CD8-positive, alpha-beta memory T cell (primary cell): ENCODE measurements around the gene CHCHD6. TPM values are rescaled to one million over a fixed set of nuclear protein-coding genes. Genes with fewer than 3 reads are reported as not detected.

Experiments
- CTCF ChIA-PET: fragments of 350-600 bp; sonication (Branson Sonifier 250); formaldehyde crosslinking; loops from one replicate; lab custom pipeline; 2021; ENCODE audit warnings: antibody characterized with exemption; lab: Charles Lee
- POLR2A ChIA-PET: fragments of 350-600 bp; sonication (Branson Sonifier 250); formaldehyde crosslinking; loops from one replicate; lab custom pipeline; 2021; ENCODE audit warnings: antibody characterized with exemption; lab: Charles Lee
- DNase-seq, 5 donors: peaks; one replicate each; pipeline versions ENCODE4 v3.0.0 to v3.0.0-alpha.2; 2020 to 2022; ENCODE audit warnings: mixed read lengths in 1 of 5
- H3K27ac ChIP-seq: one replicate; pipeline ENCODE4 v1.7.0; 2013; ENCODE audit warnings: low read depth, mild to moderate bottlenecking, low read length, moderate library complexity
- H3K27me3 ChIP-seq: 2 replicates; pipeline ENCODE4 v1.7.0; 2013; ENCODE audit warnings: low read length, mild to moderate bottlenecking; ENCODE audit not compliant: insufficient read depth, poor library complexity, severe bottlenecking
- H3K36me3 ChIP-seq: 2 replicates; pipeline ENCODE4 v1.7.0; 2013; ENCODE audit warnings: mild to moderate bottlenecking, low read length, moderate library complexity; ENCODE audit not compliant: insufficient read depth
- H3K4me1 ChIP-seq: 2 replicates; pipeline ENCODE4 v1.7.0; 2013; ENCODE audit warnings: mild to moderate bottlenecking, low read length, moderate library complexity; ENCODE audit not compliant: insufficient read depth
- H3K4me3 ChIP-seq: 2 replicates; pipeline ENCODE4 v1.7.0; 2013; ENCODE audit warnings: mild to moderate bottlenecking, low read length
- H3K9me3 ChIP-seq: 2 replicates; pipeline ENCODE4 v1.7.0; 2013; ENCODE audit warnings: mild to moderate bottlenecking, low read length
- H3K27ac Mint-ChIP-seq, 8 donors: one replicate each; pipeline ENCODE4 v1.8.0; 2020 to 2021; ENCODE audit warnings: mixed read lengths in 8 of 8, mild to moderate bottlenecking in 6 of 8, inconsistent platforms in 3 of 8, moderate library complexity in 3 of 8
- H3K27me3 Mint-ChIP-seq, 2 donors: one replicate each; pipeline ENCODE4 v1.8.0; 2020 to 2021; ENCODE audit warnings: mixed read lengths in 2 of 2, mild to moderate bottlenecking in 1 of 2, moderate library complexity in 1 of 2
- H3K36me3 Mint-ChIP-seq, 3 donors: one replicate each; pipeline ENCODE4 v1.8.0; 2020 to 2021; ENCODE audit warnings: mixed read lengths in 3 of 3, inconsistent platforms in 1 of 3, mild to moderate bottlenecking in 1 of 3
- H3K4me1 Mint-ChIP-seq, 3 donors: one replicate each; pipeline ENCODE4 v1.8.0; 2020 to 2021; ENCODE audit warnings: mixed read lengths in 3 of 3, inconsistent platforms in 1 of 3, mild to moderate bottlenecking in 1 of 3
- H3K4me3 Mint-ChIP-seq, 7 donors: one replicate each; pipeline ENCODE4 v1.8.0; 2020 to 2021; ENCODE audit warnings: mixed read lengths in 7 of 7, mild to moderate bottlenecking in 6 of 7, moderate library complexity in 4 of 7, inconsistent platforms in 2 of 7
- H3K9me3 Mint-ChIP-seq, 5 donors: one replicate each; pipeline ENCODE4 v1.8.0; 2020 to 2022; ENCODE audit warnings: mixed read lengths in 5 of 5, mild to moderate bottlenecking in 3 of 5, moderate library complexity in 2 of 5, inconsistent platforms in 1 of 5
- polyA plus RNA-seq: library from polyadenylated mRNA; unstranded; fragments of 300-500 nt; fragmentation: Illumina TruSeq; gene quantifications from one replicate; pipeline ENCODE4 v1.2.3, GENCODE V29; 2021
- total RNA-seq, 2 experiments: library from RNA; stranded (reverse); gene quantifications; one replicate each; pipeline ENCODE4 v1.2.3, GENCODE V29; 2021

The CHCHD6 gene
- total and polyA plus RNA-seq, 3 experiments from 2014 or later: 12.0 to 16.7 (median 15.0) TPM

GRCh38 chr3:126817781-126818180 lies 113.7 kb downstream of the CHCHD6 start:
- H3K27ac Mint-ChIP-seq: peak overlapping the region in 1 of 8 donors; percentile 5
- no peak overlapping the region for H3K4me3 ChIP-seq
- ChIA-PET POLR2A (no interaction called here), CTCF (no interaction called here)
- H3K4me1 ChIP-seq: no peaks in the 10 kb centered on the region
- peaks cover 0 to 9% (median 4%) of the 10 kb centered on the region in 5 donors for H3K9me3 Mint-ChIP-seq
- no peaks in the 10 kb centered on the region for H3K36me3 ChIP-seq
- no peak overlapping the region for H3K4me3 Mint-ChIP-seq
- H3K27ac ChIP-seq: no peak overlapping the region
- no peaks in the 10 kb centered on the region for H3K9me3 ChIP-seq
- H3K36me3 Mint-ChIP-seq: peaks cover 4 to 17% (median 5%) of the 10 kb centered on the region in 3 donors
- H3K27me3 Mint-ChIP-seq: no peaks in the 10 kb centered on the region
- peaks cover 0 to 2% (median 0%) of the 10 kb centered on the region in 3 donors for H3K4me1 Mint-ChIP-seq
- no peak for DNase-seq
- H3K27me3 ChIP-seq: no peaks in the 10 kb centered on the region

GRCh38 chr3:126818400-126819095 lies 114.5 kb downstream of the CHCHD6 start:
- Mint-ChIP-seq H3K27ac (peak overlapping the region in 1 of 8 donors; percentile 5), H3K27me3 (no peaks in the 10 kb centered on the region), H3K4me1 (peaks cover 0 to 2% (median 0%) of the 10 kb centered on the region in 3 donors), H3K36me3 (peaks cover 4 to 21% (median 5%) of the 10 kb centered on the region in 3 donors), H3K9me3 (peaks cover 0 to 9% (median 4%) of the 10 kb centered on the region in 5 donors), H3K4me3 (no peak overlapping the region)
- Histone ChIP-seq H3K36me3 (no peaks in the 10 kb centered on the region), H3K27me3 (no peaks in the 10 kb centered on the region), H3K9me3 (no peaks in the 10 kb centered on the region), H3K27ac (no peak overlapping the region), H3K4me3 (no peak overlapping the region), H3K4me1 (no peaks in the 10 kb centered on the region)
- ChIA-PET CTCF (no interaction called here), POLR2A (no interaction called here)
- DNase-seq: no peak

GRCh38 chr3:126826693-126827092 lies 122.7 kb downstream of the CHCHD6 start:
- ChIA-PET POLR2A (no interaction called here), CTCF (no interaction called here)
- no peak overlapping the region for H3K27ac Mint-ChIP-seq
- no peak overlapping the region for H3K4me3 Mint-ChIP-seq
- DNase-seq: no peak
- Histone ChIP-seq H3K4me3 (no peak overlapping the region), H3K27ac (no peak overlapping the region), H3K4me1 (no peaks in the 10 kb centered on the region), H3K9me3 (no peaks in the 10 kb centered on the region), H3K36me3 (no peaks in the 10 kb centered on the region), H3K27me3 (no peaks in the 10 kb centered on the region)
- H3K36me3 Mint-ChIP-seq: peaks cover 0 to 10% (median 0%) of the 10 kb centered on the region in 3 donors
- H3K4me1 Mint-ChIP-seq: peaks cover 4 to 10% (median 9%) of the 10 kb centered on the region in 3 donors
- H3K9me3 Mint-ChIP-seq: peaks cover 0 to 7% (median 4%) of the 10 kb centered on the region in 5 donors
- no peaks in the 10 kb centered on the region for H3K27me3 Mint-ChIP-seq

- Histone ChIP-seq H3K27ac (no peak overlapping the region), H3K4me3 (no peak overlapping the region), H3K9me3 (no peaks in the 10 kb centered on the region), H3K36me3 (no peaks in the 10 kb centered on the region), H3K4me1 (no peaks in the 10 kb centered on the region), H3K27me3 (no peaks in the 10 kb centered on the region)
- Mint-ChIP-seq H3K36me3 (peaks cover 0 to 5% (median under 1%) of the 10 kb centered on the region in 3 donors), H3K4me1 (peaks cover 4 to 10% (median 9%) of the 10 kb centered on the region in 3 donors), H3K9me3 (peaks cover 0 to 3% (median under 1%) of the 10 kb centered on the region in 5 donors), H3K4me3 (no peak overlapping the region), H3K27me3 (no peaks in the 10 kb centered on the region), H3K27ac (no peak overlapping the region)
- POLR2A ChIA-PET: no interaction called here
- CTCF ChIA-PET: no interaction called here
- no peak for DNase-seq
Observed at GRCh38 chr3:126827121-126827520, 123.1 kb downstream of the CHCHD6 start.

- Histone ChIP-seq H3K36me3 (no peaks in the 10 kb centered on the region), H3K4me1 (no peaks in the 10 kb centered on the region), H3K9me3 (no peaks in the 10 kb centered on the region), H3K27ac (no peak overlapping the region), H3K27me3 (no peaks in the 10 kb centered on the region), H3K4me3 (no peak overlapping the region)
- peaks cover 0 to 1% (median 0%) of the 10 kb centered on the region in 3 donors for H3K36me3 Mint-ChIP-seq
- H3K4me1 Mint-ChIP-seq: peaks cover 4 to 10% (median 9%) of the 10 kb centered on the region in 3 donors
- no peak for DNase-seq
- POLR2A ChIA-PET: no interaction called here
- no peaks in the 10 kb centered on the region for H3K9me3 Mint-ChIP-seq
- H3K4me3 Mint-ChIP-seq: no peak overlapping the region
- CTCF ChIA-PET: no interaction called here
- H3K27me3 Mint-ChIP-seq: no peaks in the 10 kb centered on the region
- peak overlapping the region in 1 of 8 donors; percentile 20 for H3K27ac Mint-ChIP-seq
Observed at GRCh38 chr3:126828306-126828705, 124.3 kb downstream of the CHCHD6 start.

- DNase-seq: no peak
Observed at GRCh38 chr3:126832933-126833332, 128.9 kb downstream of the CHCHD6 start.

GRCh38 chr3:126834596-126835471 lies 130.8 kb downstream of the CHCHD6 start:
- peaks cover 0 to 7% (median 7%) of the 10 kb centered on the region in 3 donors for H3K36me3 Mint-ChIP-seq
- no peaks in the 10 kb centered on the region for H3K9me3 ChIP-seq
- H3K4me3 Mint-ChIP-seq: no peak overlapping the region
- DNase-seq: no peak
- H3K27ac ChIP-seq: no peak overlapping the region
- no peaks in the 10 kb centered on the region for H3K27me3 ChIP-seq
- H3K9me3 Mint-ChIP-seq: no peaks in the 10 kb centered on the region
- H3K27me3 Mint-ChIP-seq: no peaks in the 10 kb centered on the region
- no peaks in the 10 kb centered on the region for H3K4me1 ChIP-seq
- no peaks in the 10 kb centered on the region for H3K4me1 Mint-ChIP-seq
- POLR2A ChIA-PET: no interaction called here
- CTCF ChIA-PET: no interaction called here
- no peaks in the 10 kb centered on the region for H3K36me3 ChIP-seq
- peak overlapping the region in 1 of 8 donors; percentile 35 for H3K27ac Mint-ChIP-seq
- H3K4me3 ChIP-seq: no peak overlapping the region

More at GRCh38 chr3:126832933-126833332, 128.9 kb downstream of the CHCHD6 start:
- Histone ChIP-seq H3K27me3 (no peaks in the 10 kb centered on the region), H3K27ac (no peak overlapping the region), H3K4me1 (no peaks in the 10 kb centered on the region), H3K36me3 (no peaks in the 10 kb centered on the region), H3K9me3 (no peaks in the 10 kb centered on the region), H3K4me3 (no peak overlapping the region)
- H3K4me1 Mint-ChIP-seq: peaks cover 4 to 10% (median 9%) of the 10 kb centered on the region in 3 donors
- no peaks in the 10 kb centered on the region for H3K27me3 Mint-ChIP-seq
- H3K27ac Mint-ChIP-seq: no peak overlapping the region
- H3K4me3 Mint-ChIP-seq: peak overlapping the region in 1 of 7 donors; percentile 49
- CTCF ChIA-PET: no interaction called here
- POLR2A ChIA-PET: no interaction called here
- peaks cover 0 to 7% (median 7%) of the 10 kb centered on the region in 3 donors for H3K36me3 Mint-ChIP-seq
- H3K9me3 Mint-ChIP-seq: no peaks in the 10 kb centered on the region
